MCF 10A (cell line): ENCODE results near the gene C1orf35. TPM values are rescaled to one million over a fixed set of nuclear protein-coding genes. Genes with fewer than 3 reads are reported as not detected.
A peak's percentile ranks its signal among the peaks of the same experiment; 100 is the strongest.

ENCODE experiments used
- BruUV-seq: library from RNA; stranded (reverse); fragments of 400-500 nt; replicated peaks from 2 replicates; lab custom pipeline; 2021; lab: Mats Ljungman, UMichigan
- CTCF ChIA-PET: fragments of 300-600 bp; sonication (Branson Sonifier 250); formaldehyde crosslinking; extraction: SDS; loops from one replicate; lab custom pipeline; 2021; ENCODE audit warnings: antibody characterized with exemption, inconsistent platforms; lab: Yijun Ruan, JAX
- POLR2A ChIA-PET: fragments of 300-600, 350-650 bp; sonication (Branson Sonifier 250); formaldehyde crosslinking; extraction: SDS; loops from one replicate; lab custom pipeline; 2020; ENCODE audit warnings: antibody characterized with exemption, inconsistent platforms; lab: Yijun Ruan, JAX
- DNase-seq: peaks from one replicate; pipeline ENCODE4 v3.0.0-alpha.2; 2018; ENCODE audit not compliant: unreplicated experiment
- H3K27ac Mint-ChIP-seq: one replicate; pipeline ENCODE4 v1.8.0; 2022; ENCODE audit warnings: mild to moderate bottlenecking, low read depth, mixed read lengths; ENCODE audit not compliant: unreplicated experiment
- H3K27me3 Mint-ChIP-seq: one replicate; pipeline ENCODE4 v1.8.0; 2022; ENCODE audit warnings: mixed read lengths; ENCODE audit not compliant: insufficient read depth, unreplicated experiment
- H3K36me3 Mint-ChIP-seq: one replicate; pipeline ENCODE4 v1.8.0; 2022; ENCODE audit warnings: mild to moderate bottlenecking, moderate library complexity, mixed read lengths; ENCODE audit not compliant: insufficient read depth, unreplicated experiment
- H3K4me1 Mint-ChIP-seq: one replicate; pipeline ENCODE4 v1.8.0; 2022; ENCODE audit warnings: mixed read lengths; ENCODE audit not compliant: insufficient read depth, unreplicated experiment
- H3K4me3 Mint-ChIP-seq: one replicate; pipeline ENCODE4 v1.8.0; 2022; ENCODE audit warnings: mild to moderate bottlenecking, moderate library complexity, mixed read lengths; ENCODE audit not compliant: unreplicated experiment
- H3K9me3 Mint-ChIP-seq: one replicate; pipeline ENCODE4 v1.8.0; 2022; ENCODE audit warnings: mixed read lengths; ENCODE audit not compliant: unreplicated experiment
- CTCF ChIP-seq: fragments of 200-600 bp; IDR thresholded peaks from one replicate; pipeline ENCODE4 v1.8.0; 2022; ENCODE audit warnings: antibody characterized with exemption, mild to moderate bottlenecking; ENCODE audit not compliant: unreplicated experiment
- intact Hi-C: fragments of 100-400 bp; cut with micrococcal nuclease; formaldehyde crosslinking; loops from 2 replicates; pipeline ENCODE4 v1.14.1; 2022
- total RNA-seq: library from RNA; stranded (reverse); gene quantifications from 2 replicates; pipeline ENCODE4 v1.2.3, GENCODE V29; 2022

C1orf35 gene
- total RNA-seq, 1 experiment from 2014 or later: 49.2 TPM

- H3K4me1 Mint-ChIP-seq: peaks cover 51% of the 10 kb centered on the region
- no peak overlapping the region for H3K4me3 Mint-ChIP-seq
- DNase-seq: no peak
- POLR2A ChIA-PET: interaction anchor here (1.3 to 8.9 kb wide), 2 partner anchors 12 to 16 kb away, joined by 4 to 137 read pairs; partner anchors contain the start of gene IBA57
- CTCF ChIA-PET: interaction anchor here (1.6 to 2.5 kb wide), 2 partner anchors 17 to 18 kb away, joined by 5 to 17 read pairs; partner anchors contain the start of gene IBA57
- no peaks in the 10 kb centered on the region for H3K27me3 Mint-ChIP-seq
- peaks cover 47% of the 10 kb centered on the region for H3K36me3 Mint-ChIP-seq
- intact Hi-C loops: no loop called here
- no peaks in the 10 kb centered on the region for H3K9me3 Mint-ChIP-seq
- no peak for TF ChIP-seq CTCF
- H3K27ac Mint-ChIP-seq: peak overlapping the region; percentile 83
- no TSS peak for BruUV-seq
These were observed 44.6 kb upstream of the C1orf35 start for GRCh38 chr1:228147768-228148167.

GRCh38 chr1:228147151-228147693, 44.1 kb upstream of the C1orf35 start:
- CTCF ChIA-PET: interaction anchor here (2.5 kb wide), 1 partner anchor 18 kb away, joined by 17 read pairs; the partner anchor contains the start of gene IBA57
- Mint-ChIP-seq H3K9me3 (no peaks in the 10 kb centered on the region), H3K27ac (peak overlapping the region; percentile 83)

DNA sequence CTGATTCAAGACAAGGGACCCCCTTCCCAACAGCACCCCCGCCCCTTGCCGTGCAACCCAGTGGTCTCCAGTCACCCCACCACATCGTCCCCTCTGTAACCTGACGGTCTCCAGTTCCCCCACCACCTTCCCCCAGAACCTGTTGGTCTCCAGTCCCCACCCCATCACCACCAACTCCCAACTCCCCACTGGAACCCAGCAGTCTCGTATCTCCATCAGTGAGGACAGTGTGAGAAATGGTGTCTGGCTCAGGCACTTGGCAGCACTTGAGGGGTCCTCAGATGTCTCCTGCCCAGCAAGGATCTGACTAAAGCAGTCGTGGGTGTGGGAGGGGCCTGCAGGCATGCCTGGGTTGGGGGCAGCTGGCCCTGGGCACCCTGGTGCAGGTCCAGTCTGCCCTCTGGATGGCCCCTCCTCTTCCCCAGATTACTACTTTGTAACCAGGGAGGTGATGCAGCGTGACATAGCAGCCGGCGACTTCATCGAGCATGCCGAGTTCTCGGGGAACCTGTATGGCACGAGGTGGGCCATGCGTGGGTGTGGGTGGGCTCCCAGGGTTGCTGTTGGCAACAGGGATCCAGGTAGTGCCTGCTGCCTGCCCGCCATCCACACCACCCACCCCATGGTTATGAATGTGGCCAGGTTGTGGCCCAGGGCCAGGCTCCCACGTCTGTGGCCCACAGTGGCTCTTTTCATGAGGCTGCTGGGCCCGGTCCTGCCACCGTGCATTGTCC, 43.5 kb upstream of the C1orf35 start:
- ChIA-PET CTCF (interaction anchor here (0.7 to 7.3 kb wide), 2 partner anchors 10 to 18 kb away, joined by 3 to 72 read pairs; partner anchors contain the start of gene IBA57), POLR2A (interaction anchor here (0.6 kb wide), 1 partner anchor 340 kb away, joined by 3 read pairs; no protein-coding TSS in a partner anchor)
- Mint-ChIP-seq H3K27ac (no peak overlapping the region), H3K27me3 (no peaks in the 10 kb centered on the region), H3K9me3 (no peaks in the 10 kb centered on the region), H3K4me3 (no peak overlapping the region), H3K4me1 (peaks cover 60% of the 10 kb centered on the region), H3K36me3 (peaks cover 59% of the 10 kb centered on the region)
- intact Hi-C loops: no loop called here
- no peak for DNase-seq
- no TSS peak for BruUV-seq
- no peak for TF ChIP-seq CTCF

More at GRCh38 chr1:228147151-228147693, 44.1 kb upstream of the C1orf35 start:
- Mint-ChIP-seq H3K27me3 (no peaks in the 10 kb centered on the region), H3K4me3 (no peak overlapping the region), H3K36me3 (peaks cover 53% of the 10 kb centered on the region), H3K4me1 (peaks cover 56% of the 10 kb centered on the region)
- no TSS peak for BruUV-seq
- POLR2A ChIA-PET: interaction anchor here (8.9 kb wide), 1 partner anchor 17 kb away, joined by 137 read pairs; the partner anchor contains the start of gene IBA57
- intact Hi-C loops: no loop called here
- no peak for TF ChIP-seq CTCF
- no peak for DNase-seq
